ENCODE measurements around the gene ZNF527. TPM values are rescaled to one million over a fixed set of nuclear protein-coding genes. Genes with fewer than 3 reads are reported as not detected.

The ZNF527 gene
- total and polyA plus RNA-seq, 9 of the 15 experiments (the other 6 are each of a cell fraction or from before 2014, with no cell fraction given) = 0.18 to 1.4 (median 0.86) TPM

DNA sequence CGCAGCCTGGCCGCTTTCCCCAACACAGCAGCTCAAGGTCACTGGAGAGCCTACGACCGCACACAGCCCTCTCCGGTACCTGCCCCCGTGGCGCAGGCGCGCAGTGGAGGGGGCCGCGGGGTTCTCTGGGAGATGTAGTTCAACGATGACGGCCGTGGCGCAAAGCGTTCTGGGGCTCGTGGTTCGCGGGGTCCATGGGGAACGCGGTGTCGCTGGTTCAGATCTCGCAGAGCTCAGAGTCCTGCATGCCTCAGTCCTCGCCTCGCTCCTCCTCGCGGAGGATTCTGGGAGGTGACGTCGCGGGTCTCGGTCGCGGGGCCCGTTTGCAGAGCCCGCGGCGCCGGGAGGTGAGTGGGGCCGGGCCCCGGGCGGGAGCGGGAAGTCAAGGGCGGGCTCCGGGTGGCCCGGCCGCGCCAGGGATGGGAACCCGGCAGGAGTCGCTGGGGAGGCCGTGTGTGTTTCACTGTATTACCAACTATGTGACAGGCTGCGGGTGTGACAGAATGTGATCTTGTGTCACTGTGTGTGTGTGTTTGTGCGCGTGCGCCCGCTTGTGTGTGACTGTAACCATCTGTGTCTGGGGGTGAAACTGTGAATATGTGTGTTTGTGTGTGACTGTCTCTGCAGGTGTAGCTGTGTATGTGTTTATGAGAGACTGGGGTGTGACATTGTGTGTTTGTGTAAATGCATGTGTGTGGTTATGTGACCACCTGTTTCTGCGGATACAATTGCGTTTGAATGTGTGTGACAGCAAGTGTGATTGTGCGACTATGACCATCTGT, at the start of gene ZNF527 (continued):
- TF ChIP-seq, protein P1, sequence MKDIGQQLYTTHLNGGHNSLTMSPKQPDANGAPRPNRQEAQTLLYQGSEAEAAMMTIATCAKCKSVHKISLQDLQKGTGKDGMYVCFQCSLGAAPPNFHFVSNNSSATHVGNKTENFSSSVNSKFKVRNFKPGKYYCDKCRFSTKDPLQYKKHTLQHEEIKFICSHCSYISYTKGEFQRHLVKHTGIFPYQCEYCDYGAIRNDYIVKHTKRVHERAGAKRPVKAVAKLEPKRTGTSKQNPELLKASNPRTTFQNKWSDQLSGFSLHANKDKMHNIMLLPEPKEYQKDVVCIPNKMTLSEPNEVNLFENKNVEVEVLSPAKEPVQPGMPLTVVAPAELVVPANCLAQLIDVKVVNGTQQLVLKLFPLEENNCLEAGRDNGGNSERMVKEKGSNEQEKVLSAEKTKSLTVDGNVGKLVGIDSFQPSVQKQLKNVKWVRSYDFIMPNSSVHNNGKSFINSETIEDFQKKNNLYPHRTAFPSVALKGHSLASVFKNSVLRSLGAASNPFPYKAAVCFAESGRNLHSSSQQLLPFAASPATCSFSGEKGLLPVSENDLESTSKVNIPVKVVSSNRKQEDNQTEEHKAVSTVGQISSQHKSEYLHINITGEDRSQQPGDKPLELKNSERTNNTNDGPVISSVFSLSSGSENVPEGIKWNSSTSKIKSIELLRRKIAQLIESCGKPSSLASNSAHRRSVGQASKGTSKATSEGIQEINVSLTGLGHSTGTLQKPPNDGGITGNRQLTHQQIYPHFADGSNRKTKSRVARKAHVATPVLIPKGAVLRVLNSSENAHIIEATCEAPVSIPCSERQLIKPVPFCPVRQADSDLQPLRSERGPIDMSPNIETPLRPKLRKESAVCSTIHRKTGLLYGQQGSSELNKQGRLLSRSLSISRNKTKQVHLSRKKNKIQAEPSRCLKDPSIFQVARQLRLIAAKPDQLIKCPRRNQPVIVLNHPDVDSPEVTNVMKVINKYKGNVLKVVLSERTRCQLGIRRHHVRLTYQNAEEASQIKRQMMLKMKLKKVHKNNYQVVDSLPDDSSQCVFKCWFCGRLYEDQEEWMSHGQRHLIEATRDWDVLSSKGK (CRISPR knock-in tag; IDR thresholded peaks at IDR 0.05) = no peak
- TF ChIP-seq SRF (CRISPR knock-in tag; IDR thresholded peaks at IDR 0.05) (no peak), TBP (optimal IDR thresholded peaks at IDR 0.05; ENCODE audit: low read depth, low read length) (no peak), PHF8 (IDR thresholded peaks at IDR 0.05; ENCODE audit: borderline replicate concordance, low read length) (peak; percentile 65), FIP1L1 (IDR thresholded peaks at IDR 0.05; ENCODE audit: low read depth, low read length, poor library complexity, severe bottlenecking) (no peak), IFI16 (CRISPR knock-in tag; IDR thresholded peaks at IDR 0.05) (no peak), HNRNPK (IDR thresholded peaks at IDR 0.05; ENCODE audit: low read depth, low read length, poor library complexity, severe bottlenecking) (no peak), DPF2 (IDR thresholded peaks at IDR 0.05) (no peak), ESRRB (CRISPR knock-in tag; IDR thresholded peaks at IDR 0.05; ENCODE audit: borderline replicate concordance) (no peak), TGIF2 (CRISPR knock-in tag; IDR thresholded peaks at IDR 0.05) (no peak)
- TF ChIP-seq, protein P2, sequence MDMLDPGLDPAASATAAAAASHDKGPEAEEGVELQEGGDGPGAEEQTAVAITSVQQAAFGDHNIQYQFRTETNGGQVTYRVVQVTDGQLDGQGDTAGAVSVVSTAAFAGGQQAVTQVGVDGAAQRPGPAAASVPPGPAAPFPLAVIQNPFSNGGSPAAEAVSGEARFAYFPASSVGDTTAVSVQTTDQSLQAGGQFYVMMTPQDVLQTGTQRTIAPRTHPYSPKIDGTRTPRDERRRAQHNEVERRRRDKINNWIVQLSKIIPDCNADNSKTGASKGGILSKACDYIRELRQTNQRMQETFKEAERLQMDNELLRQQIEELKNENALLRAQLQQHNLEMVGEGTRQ (CRISPR knock-in tag; IDR thresholded peaks at IDR 0.05) = peak; percentile 30; the same call in 1 of the 2 replicates
- TF ChIP-seq, protein P3, sequence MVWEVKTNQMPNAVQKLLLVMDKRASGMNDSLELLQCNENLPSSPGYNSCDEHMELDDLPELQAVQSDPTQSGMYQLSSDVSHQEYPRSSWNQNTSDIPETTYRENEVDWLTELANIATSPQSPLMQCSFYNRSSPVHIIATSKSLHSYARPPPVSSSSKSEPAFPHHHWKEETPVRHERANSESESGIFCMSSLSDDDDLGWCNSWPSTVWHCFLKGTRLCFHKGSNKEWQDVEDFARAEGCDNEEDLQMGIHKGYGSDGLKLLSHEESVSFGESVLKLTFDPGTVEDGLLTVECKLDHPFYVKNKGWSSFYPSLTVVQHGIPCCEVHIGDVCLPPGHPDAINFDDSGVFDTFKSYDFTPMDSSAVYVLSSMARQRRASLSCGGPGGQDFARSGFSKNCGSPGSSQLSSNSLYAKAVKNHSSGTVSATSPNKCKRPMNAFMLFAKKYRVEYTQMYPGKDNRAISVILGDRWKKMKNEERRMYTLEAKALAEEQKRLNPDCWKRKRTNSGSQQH (CRISPR knock-in tag; IDR thresholded peaks at IDR 0.05) = no peak
- TF ChIP-seq, protein P4, sequence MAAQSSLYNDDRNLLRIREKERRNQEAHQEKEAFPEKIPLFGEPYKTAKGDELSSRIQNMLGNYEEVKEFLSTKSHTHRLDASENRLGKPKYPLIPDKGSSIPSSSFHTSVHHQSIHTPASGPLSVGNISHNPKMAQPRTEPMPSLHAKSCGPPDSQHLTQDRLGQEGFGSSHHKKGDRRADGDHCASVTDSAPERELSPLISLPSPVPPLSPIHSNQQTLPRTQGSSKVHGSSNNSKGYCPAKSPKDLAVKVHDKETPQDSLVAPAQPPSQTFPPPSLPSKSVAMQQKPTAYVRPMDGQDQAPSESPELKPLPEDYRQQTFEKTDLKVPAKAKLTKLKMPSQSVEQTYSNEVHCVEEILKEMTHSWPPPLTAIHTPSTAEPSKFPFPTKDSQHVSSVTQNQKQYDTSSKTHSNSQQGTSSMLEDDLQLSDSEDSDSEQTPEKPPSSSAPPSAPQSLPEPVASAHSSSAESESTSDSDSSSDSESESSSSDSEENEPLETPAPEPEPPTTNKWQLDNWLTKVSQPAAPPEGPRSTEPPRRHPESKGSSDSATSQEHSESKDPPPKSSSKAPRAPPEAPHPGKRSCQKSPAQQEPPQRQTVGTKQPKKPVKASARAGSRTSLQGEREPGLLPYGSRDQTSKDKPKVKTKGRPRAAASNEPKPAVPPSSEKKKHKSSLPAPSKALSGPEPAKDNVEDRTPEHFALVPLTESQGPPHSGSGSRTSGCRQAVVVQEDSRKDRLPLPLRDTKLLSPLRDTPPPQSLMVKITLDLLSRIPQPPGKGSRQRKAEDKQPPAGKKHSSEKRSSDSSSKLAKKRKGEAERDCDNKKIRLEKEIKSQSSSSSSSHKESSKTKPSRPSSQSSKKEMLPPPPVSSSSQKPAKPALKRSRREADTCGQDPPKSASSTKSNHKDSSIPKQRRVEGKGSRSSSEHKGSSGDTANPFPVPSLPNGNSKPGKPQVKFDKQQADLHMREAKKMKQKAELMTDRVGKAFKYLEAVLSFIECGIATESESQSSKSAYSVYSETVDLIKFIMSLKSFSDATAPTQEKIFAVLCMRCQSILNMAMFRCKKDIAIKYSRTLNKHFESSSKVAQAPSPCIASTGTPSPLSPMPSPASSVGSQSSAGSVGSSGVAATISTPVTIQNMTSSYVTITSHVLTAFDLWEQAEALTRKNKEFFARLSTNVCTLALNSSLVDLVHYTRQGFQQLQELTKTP (IDR thresholded peaks at IDR 0.05; ENCODE audit: low read depth in 1 of 2, partially characterized antibody in 2 of 2) = peak in 1 of 2 experiments; percentile 94

Measured in K562 (cell line).